Measurements from ENCODE around the gene LEF1.

Gene LEF1

GRCh38 chr4:108049406-108049805, 119.3 kb downstream of the LEF1 start:
- Histone ChIP-seq H3K4me3 (ENCODE audit: low read length) (no peak overlapping the region), H3K4me2 (ENCODE audit: low read length) (no peak overlapping the region), H2BK120ac (ENCODE audit: low read depth, low read length) (no peak overlapping the region), H2AK5ac (ENCODE audit: low read length) (no peak overlapping the region), H3K56ac (ENCODE audit: low read length) (no peak overlapping the region), H3K79me2 (ENCODE audit: control insufficient read depth, insufficient read depth, low read length) (no peaks in the 10 kb centered on the region), H4K5ac (ENCODE audit: low read length) (no peak overlapping the region), H4K8ac (ENCODE audit: low read depth, low read length) (no peak overlapping the region), H3K23ac (ENCODE audit: low read length) (no peak overlapping the region), H3K79me1 (ENCODE audit: low read length) (no peaks in the 10 kb centered on the region), H2BK5ac (ENCODE audit: low read length) (no peak overlapping the region), H3K4me1 (ENCODE audit: control insufficient read depth, low read depth, low read length) (no peaks in the 10 kb centered on the region), H3K4ac (ENCODE audit: low read depth, low read length) (no peak overlapping the region), H3K27ac (ENCODE audit: low read depth, low read length) (no peak overlapping the region), H2BK15ac (replicated peaks; ENCODE audit: low read depth) (no peak overlapping the region), H3K18ac (ENCODE audit: low read length) (no peak overlapping the region), H3K36me3 (ENCODE audit: control insufficient read depth, insufficient read depth, low read length) (no peaks in the 10 kb centered on the region), H3K9ac (ENCODE audit: low read length) (no peak overlapping the region), H3K27me3 (ENCODE audit: insufficient read depth, low read length, poor library complexity) (no peaks in the 10 kb centered on the region)
- DNase-seq = no peak
- no CpG with 5 or more reads among the region's 5 CpGs for WGBS (ENCODE audit: extremely low coverage, insufficient coverage, low lambda C conversion rate)

GRCh38 chr4:108048997-108049396, 119.7 kb downstream of the LEF1 start:
- Histone ChIP-seq H3K36me3 (ENCODE audit: control insufficient read depth, insufficient read depth, low read length) (no peaks in the 10 kb centered on the region), H3K4ac (ENCODE audit: low read depth, low read length) (no peak overlapping the region), H3K18ac (ENCODE audit: low read length) (no peak overlapping the region), H3K27ac (ENCODE audit: low read depth, low read length) (no peak overlapping the region), H3K4me1 (ENCODE audit: control insufficient read depth, low read depth, low read length) (no peaks in the 10 kb centered on the region), H3K9ac (ENCODE audit: low read length) (no peak overlapping the region), H3K4me3 (ENCODE audit: low read length) (no peak overlapping the region), H2BK15ac (replicated peaks; ENCODE audit: low read depth) (no peak overlapping the region), H3K23ac (ENCODE audit: low read length) (no peak overlapping the region), H2BK120ac (ENCODE audit: low read depth, low read length) (no peak overlapping the region), H4K8ac (ENCODE audit: low read depth, low read length) (no peak overlapping the region), H4K5ac (ENCODE audit: low read length) (no peak overlapping the region), H3K56ac (ENCODE audit: low read length) (no peak overlapping the region), H3K4me2 (ENCODE audit: low read length) (no peak overlapping the region), H2AK5ac (ENCODE audit: low read length) (no peak overlapping the region), H3K79me1 (ENCODE audit: low read length) (no peaks in the 10 kb centered on the region), H3K27me3 (ENCODE audit: insufficient read depth, low read length, poor library complexity) (no peaks in the 10 kb centered on the region), H2BK5ac (ENCODE audit: low read length) (no peak overlapping the region), H3K79me2 (ENCODE audit: control insufficient read depth, insufficient read depth, low read length) (no peaks in the 10 kb centered on the region)
- no peak for DNase-seq
- WGBS (ENCODE audit: extremely low coverage, insufficient coverage, low lambda C conversion rate) = no CpG with 5 or more reads among the region's 7 CpGs

GRCh38 chr4:108048157-108048556, 120.6 kb downstream of the LEF1 start:
- no CpG with 5 or more reads among the region's 6 CpGs for WGBS (ENCODE audit: extremely low coverage, insufficient coverage, low lambda C conversion rate)
- H3K23ac ChIP-seq (ENCODE audit: low read length) = no peak overlapping the region
- no peak overlapping the region for H4K8ac ChIP-seq (ENCODE audit: low read depth, low read length)
- H2BK5ac ChIP-seq (ENCODE audit: low read length) = no peak overlapping the region
- H3K9ac ChIP-seq (ENCODE audit: low read length) = no peak overlapping the region
- H3K4me1 ChIP-seq (ENCODE audit: control insufficient read depth, low read depth, low read length) = no peaks in the 10 kb centered on the region
- no peak overlapping the region for H3K18ac ChIP-seq (ENCODE audit: low read length)
- no peaks in the 10 kb centered on the region for H3K27me3 ChIP-seq (ENCODE audit: insufficient read depth, low read length, poor library complexity)
- no peak overlapping the region for H2BK15ac ChIP-seq (replicated peaks; ENCODE audit: low read depth)
- no peak overlapping the region for H4K5ac ChIP-seq (ENCODE audit: low read length)
- no peak for DNase-seq
- H3K4ac ChIP-seq (ENCODE audit: low read depth, low read length) = no peak overlapping the region
- no peak overlapping the region for H3K4me2 ChIP-seq (ENCODE audit: low read length)
- H3K79me2 ChIP-seq (ENCODE audit: control insufficient read depth, insufficient read depth, low read length) = no peaks in the 10 kb centered on the region
- no peaks in the 10 kb centered on the region for H3K36me3 ChIP-seq (ENCODE audit: control insufficient read depth, insufficient read depth, low read length)
- no peak overlapping the region for H3K56ac ChIP-seq (ENCODE audit: low read length)
- no peak overlapping the region for H2AK5ac ChIP-seq (ENCODE audit: low read length)
- no peaks in the 10 kb centered on the region for H3K79me1 ChIP-seq (ENCODE audit: low read length)
- no peak overlapping the region for H2BK120ac ChIP-seq (ENCODE audit: low read depth, low read length)
- no peak overlapping the region for H3K27ac ChIP-seq (ENCODE audit: low read depth, low read length)
- H3K4me3 ChIP-seq (ENCODE audit: low read length) = no peak overlapping the region

- Histone ChIP-seq H3K4ac (ENCODE audit: low read depth, low read length) (no peak overlapping the region), H2BK5ac (ENCODE audit: low read length) (no peak overlapping the region), H3K4me1 (ENCODE audit: control insufficient read depth, low read depth, low read length) (no peaks in the 10 kb centered on the region), H3K36me3 (ENCODE audit: control insufficient read depth, insufficient read depth, low read length) (no peaks in the 10 kb centered on the region), H3K56ac (ENCODE audit: low read length) (no peak overlapping the region), H2BK15ac (replicated peaks; ENCODE audit: low read depth) (no peak overlapping the region), H3K23ac (ENCODE audit: low read length) (no peak overlapping the region), H3K9ac (ENCODE audit: low read length) (no peak overlapping the region), H3K79me2 (ENCODE audit: control insufficient read depth, insufficient read depth, low read length) (no peaks in the 10 kb centered on the region), H4K5ac (ENCODE audit: low read length) (no peak overlapping the region), H3K18ac (ENCODE audit: low read length) (no peak overlapping the region), H2AK5ac (ENCODE audit: low read length) (no peak overlapping the region), H4K8ac (ENCODE audit: low read depth, low read length) (no peak overlapping the region), H3K27ac (ENCODE audit: low read depth, low read length) (no peak overlapping the region), H3K27me3 (ENCODE audit: insufficient read depth, low read length, poor library complexity) (no peaks in the 10 kb centered on the region), H2BK120ac (ENCODE audit: low read depth, low read length) (no peak overlapping the region), H3K4me2 (ENCODE audit: low read length) (no peak overlapping the region), H3K4me3 (ENCODE audit: low read length) (no peak overlapping the region), H3K79me1 (ENCODE audit: low read length) (no peaks in the 10 kb centered on the region)
- WGBS (ENCODE audit: extremely low coverage, insufficient coverage, low lambda C conversion rate) = no CpG with 5 or more reads among the region's 2 CpGs
- no peak for DNase-seq
Measured at GRCh38 chr4:108047199-108047598, 121.5 kb downstream of the LEF1 start.

GRCh38 chr4:108045687-108046024, 123.1 kb downstream of the LEF1 start:
- no peak overlapping the region for H4K8ac ChIP-seq (ENCODE audit: low read depth, low read length)
- no CpG with 5 or more reads among the region's 3 CpGs for WGBS (ENCODE audit: extremely low coverage, insufficient coverage, low lambda C conversion rate)

GRCh38 chr4:108044951-108045686, 123.6 kb downstream of the LEF1 start:
- H3K79me2 ChIP-seq (ENCODE audit: control insufficient read depth, insufficient read depth, low read length) = no peaks in the 10 kb centered on the region
- H3K4me2 ChIP-seq (ENCODE audit: low read length) = no peak overlapping the region
- no CpG with 5 or more reads among the region's 9 CpGs for WGBS (ENCODE audit: extremely low coverage, insufficient coverage, low lambda C conversion rate)

More at GRCh38 chr4:108045687-108046024, 123.1 kb downstream of the LEF1 start:
- H4K5ac ChIP-seq (ENCODE audit: low read length) = no peak overlapping the region
- no peaks in the 10 kb centered on the region for H3K36me3 ChIP-seq (ENCODE audit: control insufficient read depth, insufficient read depth, low read length)
- H3K4ac ChIP-seq (ENCODE audit: low read depth, low read length) = no peak overlapping the region
- H2BK5ac ChIP-seq (ENCODE audit: low read length) = no peak overlapping the region
- no peaks in the 10 kb centered on the region for H3K79me2 ChIP-seq (ENCODE audit: control insufficient read depth, insufficient read depth, low read length)
- DNase-seq = no peak
- H3K27ac ChIP-seq (ENCODE audit: low read depth, low read length) = no peak overlapping the region
- H3K4me3 ChIP-seq (ENCODE audit: low read length) = no peak overlapping the region
- H3K56ac ChIP-seq (ENCODE audit: low read length) = no peak overlapping the region
- H2BK15ac ChIP-seq (replicated peaks; ENCODE audit: low read depth) = no peak overlapping the region
- no peak overlapping the region for H2BK120ac ChIP-seq (ENCODE audit: low read depth, low read length)
- no peaks in the 10 kb centered on the region for H3K79me1 ChIP-seq (ENCODE audit: low read length)
- H3K4me2 ChIP-seq (ENCODE audit: low read length) = no peak overlapping the region
- no peaks in the 10 kb centered on the region for H3K27me3 ChIP-seq (ENCODE audit: insufficient read depth, low read length, poor library complexity)
- H3K18ac ChIP-seq (ENCODE audit: low read length) = no peak overlapping the region
- H3K4me1 ChIP-seq (ENCODE audit: control insufficient read depth, low read depth, low read length) = no peaks in the 10 kb centered on the region
- H3K23ac ChIP-seq (ENCODE audit: low read length) = no peak overlapping the region
- no peak overlapping the region for H3K9ac ChIP-seq (ENCODE audit: low read length)
- H2AK5ac ChIP-seq (ENCODE audit: low read length) = no peak overlapping the region

More at GRCh38 chr4:108044951-108045686, 123.6 kb downstream of the LEF1 start:
- Histone ChIP-seq H3K4me3 (ENCODE audit: low read length) (no peak overlapping the region), H3K4me1 (ENCODE audit: control insufficient read depth, low read depth, low read length) (no peaks in the 10 kb centered on the region), H3K4ac (ENCODE audit: low read depth, low read length) (no peak overlapping the region), H4K5ac (ENCODE audit: low read length) (no peak overlapping the region), H3K27ac (ENCODE audit: low read depth, low read length) (no peak overlapping the region), H3K56ac (ENCODE audit: low read length) (no peak overlapping the region), H3K23ac (ENCODE audit: low read length) (no peak overlapping the region), H2BK120ac (ENCODE audit: low read depth, low read length) (no peak overlapping the region), H2AK5ac (ENCODE audit: low read length) (no peak overlapping the region), H4K8ac (ENCODE audit: low read depth, low read length) (no peak overlapping the region), H3K18ac (ENCODE audit: low read length) (no peak overlapping the region), H3K9ac (ENCODE audit: low read length) (no peak overlapping the region), H3K79me1 (ENCODE audit: low read length) (no peaks in the 10 kb centered on the region), H2BK5ac (ENCODE audit: low read length) (no peak overlapping the region), H2BK15ac (replicated peaks; ENCODE audit: low read depth) (no peak overlapping the region), H3K27me3 (ENCODE audit: insufficient read depth, low read length, poor library complexity) (no peaks in the 10 kb centered on the region), H3K36me3 (ENCODE audit: control insufficient read depth, insufficient read depth, low read length) (no peaks in the 10 kb centered on the region)
- no peak for DNase-seq

Data from mesendoderm (in vitro differentiated cells).